ENCODE data around the gene DCK.
A peak's percentile ranks its signal among the peaks of the same experiment; 100 is the strongest.
"Not testable (repeated sequence)": the region's sequence is repeated elsewhere in the genome, so short reads cannot be mapped to it uniquely, and the experiment has no call there.

DCK gene

DNA sequence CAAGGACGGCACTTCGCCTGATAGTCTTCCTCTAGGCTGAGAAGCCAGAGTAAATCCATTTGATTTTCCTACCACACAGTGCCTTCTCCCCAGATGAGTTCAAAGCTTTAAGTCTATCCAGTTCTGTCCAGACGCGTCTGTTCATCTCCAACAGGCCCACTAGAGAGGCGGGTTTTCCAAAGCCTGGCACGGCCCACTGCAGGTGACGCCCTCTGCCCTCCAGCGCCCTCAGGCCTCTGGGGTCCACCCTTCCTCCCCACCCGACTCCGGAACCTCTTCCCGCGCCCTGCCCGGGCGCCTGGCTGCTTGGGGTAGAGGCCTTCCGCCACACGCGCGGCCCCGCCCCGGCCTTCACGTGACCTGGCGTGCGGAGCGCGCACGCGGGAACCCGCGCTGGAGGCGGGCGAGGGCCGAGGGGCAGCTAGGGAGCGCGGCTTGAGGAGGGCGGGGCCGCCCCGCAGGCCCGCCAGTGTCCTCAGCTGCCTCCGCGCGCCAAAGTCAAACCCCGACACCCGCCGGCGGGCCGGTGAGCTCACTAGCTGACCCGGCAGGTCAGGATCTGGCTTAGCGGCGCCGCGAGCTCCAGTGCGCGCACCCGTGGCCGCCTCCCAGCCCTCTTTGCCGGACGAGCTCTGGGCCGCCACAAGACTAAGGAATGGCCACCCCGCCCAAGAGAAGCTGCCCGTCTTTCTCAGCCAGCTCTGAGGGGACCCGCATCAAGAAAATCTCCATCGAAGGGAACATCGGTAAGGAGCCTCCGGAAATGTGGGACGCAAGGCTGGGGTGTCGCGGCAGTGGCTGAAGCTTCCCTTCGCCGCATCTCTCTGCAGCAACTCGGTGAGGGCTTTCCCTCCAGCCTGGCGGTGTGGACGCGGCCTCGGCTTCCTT, at the start of gene DCK:
TSS of gene DCK (plus strand) at position 469 of the 888 bp plus-strand sequence. CDS start at position 656, 187 bp downstream.
- DNase-seq: peak; percentile 86

- no peak for DNase-seq
These were observed 48.4 kb upstream of the DCK start for GRCh38 chr4:70945046-70945445.

- DNase-seq: no peak
These were observed 47.9 kb upstream of the DCK start for GRCh38 chr4:70945452-70946055.

DNA sequence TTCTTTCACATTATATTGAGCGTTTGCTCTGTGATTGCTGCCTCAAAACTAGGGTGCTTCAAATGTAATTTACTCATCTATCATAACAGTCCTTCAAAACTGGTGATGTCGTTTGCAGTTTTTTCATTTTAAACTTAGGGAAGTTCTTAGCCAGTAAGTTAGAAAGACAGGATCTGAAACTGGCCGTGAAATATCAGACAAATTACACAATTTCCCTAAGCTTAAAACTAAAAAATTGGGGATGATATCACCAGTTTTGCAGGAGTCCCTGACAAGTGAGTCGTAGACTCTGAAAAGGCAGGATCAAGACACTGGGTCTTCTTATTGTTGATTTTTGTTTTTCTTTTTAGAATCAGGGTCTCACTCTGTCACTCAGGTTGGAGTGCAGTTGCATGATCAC, 46.5 kb upstream of the DCK start:
- DNase-seq: no peak

GRCh38 chr4:70948665-70949260, 44.7 kb upstream of the DCK start:
- no peak for DNase-seq

DNA sequence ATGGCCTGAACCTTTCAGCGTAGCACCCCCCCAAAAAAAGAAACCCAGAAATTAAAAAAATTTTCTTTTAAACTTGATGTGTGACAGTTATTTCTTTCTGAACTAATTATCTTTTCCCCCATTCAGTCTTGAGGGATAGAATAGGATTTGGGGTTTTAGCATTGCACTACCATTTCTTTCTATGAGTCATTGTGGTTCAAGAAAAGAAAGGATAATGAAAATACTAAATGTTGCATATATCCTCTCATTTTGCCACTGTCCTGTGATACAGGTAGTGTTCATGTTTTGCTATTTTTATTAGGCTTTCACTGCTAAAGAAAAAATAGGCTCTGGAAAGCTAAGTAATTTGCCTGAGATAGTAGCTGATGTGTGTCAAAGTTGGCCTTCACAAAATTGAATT, 39.4 kb upstream of the DCK start:
- DNase-seq: no peak

- no peak for DNase-seq
These were observed 36.8 kb upstream of the DCK start for GRCh38 chr4:70956549-70957210.

GRCh38 chr4:70958681-70959080, 34.8 kb upstream of the DCK start:
- no peak for DNase-seq

- no peak for DNase-seq
These were observed 24.4 kb upstream of the DCK start for GRCh38 chr4:70969076-70969475.

DNA sequence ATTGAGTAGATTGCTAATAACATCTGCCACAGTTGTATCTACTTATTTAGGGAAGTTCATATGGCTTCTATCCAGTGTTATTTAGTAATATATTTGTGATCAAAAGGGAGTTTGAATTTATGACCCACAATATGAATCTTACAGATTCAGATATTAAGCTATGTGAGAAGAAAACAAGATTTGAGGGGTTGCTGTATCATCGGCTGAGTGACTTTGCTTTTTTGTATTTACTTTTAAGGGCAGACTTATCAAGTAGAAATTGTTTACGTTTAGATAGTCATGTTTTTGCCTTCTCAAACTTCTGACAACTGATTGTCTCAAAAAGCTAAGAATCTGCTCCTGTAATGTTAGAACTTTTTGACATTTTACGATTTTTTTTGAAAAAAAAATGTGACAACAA, 17.2 kb upstream of the DCK start:
- no peak for DNase-seq

DNA sequence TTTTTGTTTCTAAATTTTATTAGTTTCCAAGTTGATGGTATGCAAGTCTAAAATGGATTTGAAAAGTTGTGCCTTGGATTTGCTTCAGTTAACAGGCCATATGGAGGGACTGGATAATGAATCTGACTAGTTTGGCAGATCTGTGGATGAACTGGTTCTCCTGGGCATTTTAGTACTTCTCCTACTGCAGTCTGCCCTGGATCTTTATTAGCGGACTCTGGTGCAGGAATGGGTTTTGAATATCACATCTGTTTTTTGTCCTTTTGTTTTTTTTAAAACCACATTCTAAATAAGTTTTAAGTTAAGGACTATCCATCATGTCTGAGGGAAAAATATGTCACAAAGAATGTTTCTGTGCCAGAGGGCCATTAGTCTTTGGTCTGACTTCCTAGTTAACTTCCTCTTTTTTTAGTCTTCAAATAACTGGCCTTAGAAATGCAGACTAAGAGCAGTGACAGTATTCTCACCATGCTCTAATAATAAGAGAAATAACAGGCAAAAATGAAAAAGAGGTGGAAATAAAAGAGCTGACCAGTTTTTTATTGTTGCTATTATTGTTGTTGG, 13.9 kb upstream of the DCK start:
- no peak for DNase-seq

GRCh38 chr4:70980196-70980595, 13.3 kb upstream of the DCK start:
- DNase-seq: no peak

DNA sequence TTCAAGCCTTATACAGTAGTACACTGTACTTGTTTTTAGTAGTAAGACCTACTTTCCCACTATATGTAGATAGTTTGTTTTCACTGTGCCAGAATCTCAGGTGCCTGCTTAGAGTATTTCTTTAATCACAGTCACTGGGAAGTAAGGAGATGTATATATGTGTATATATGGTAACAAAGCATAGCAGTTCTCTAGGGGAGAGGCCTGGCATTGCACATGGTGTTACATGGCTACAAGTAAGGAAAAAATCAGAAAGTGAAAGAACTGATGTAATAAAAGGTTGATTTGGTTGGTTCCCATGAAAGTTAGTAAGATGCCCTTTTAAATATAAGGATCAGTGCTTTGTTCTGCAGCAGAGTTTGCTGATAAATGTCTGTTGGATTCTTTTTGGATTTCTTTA, 9.3 kb upstream of the DCK start:
- no peak for DNase-seq

- DNase-seq: no peak
These were observed 8.9 kb upstream of the DCK start for GRCh38 chr4:70984589-70984988.

DNA sequence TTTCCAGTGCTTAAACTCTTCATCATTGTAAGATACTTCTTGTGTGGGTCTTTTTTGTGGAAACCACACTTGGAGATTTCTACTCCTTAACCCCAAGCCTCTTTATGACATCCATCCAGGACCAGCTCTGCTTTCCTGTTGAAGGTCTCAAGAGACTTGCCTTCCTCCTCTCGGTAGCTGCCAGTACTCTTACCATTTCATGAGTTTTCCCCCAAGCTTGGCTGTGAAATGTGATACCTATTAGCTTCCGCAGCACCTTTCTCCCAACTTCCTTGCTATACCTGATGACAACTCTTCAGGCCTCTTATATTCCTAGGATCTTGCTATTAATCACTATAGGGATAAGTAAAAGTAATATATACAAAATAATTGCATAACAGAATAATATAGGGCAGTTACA, 1.9 kb upstream of the DCK start:
- no peak for DNase-seq

- no peak for DNase-seq
These were observed 1.0 kb upstream of the DCK start for GRCh38 chr4:70992391-70992881.

DNA sequence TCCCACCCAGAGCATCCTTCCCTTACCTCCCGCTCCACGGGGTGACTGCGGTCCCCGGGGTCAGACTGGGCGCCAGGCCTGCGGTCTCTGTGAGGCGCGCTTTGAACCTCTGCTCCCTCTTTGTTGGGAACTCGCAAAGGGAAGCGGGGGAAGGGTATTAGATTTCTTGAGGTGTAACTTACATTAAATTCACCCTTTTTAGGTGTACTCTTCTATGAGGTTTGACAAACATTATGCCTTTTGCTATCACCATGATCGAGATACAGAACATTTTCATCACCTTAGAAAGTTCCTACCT, 569 bp downstream of the DCK start:
- no peak for DNase-seq

DNA sequence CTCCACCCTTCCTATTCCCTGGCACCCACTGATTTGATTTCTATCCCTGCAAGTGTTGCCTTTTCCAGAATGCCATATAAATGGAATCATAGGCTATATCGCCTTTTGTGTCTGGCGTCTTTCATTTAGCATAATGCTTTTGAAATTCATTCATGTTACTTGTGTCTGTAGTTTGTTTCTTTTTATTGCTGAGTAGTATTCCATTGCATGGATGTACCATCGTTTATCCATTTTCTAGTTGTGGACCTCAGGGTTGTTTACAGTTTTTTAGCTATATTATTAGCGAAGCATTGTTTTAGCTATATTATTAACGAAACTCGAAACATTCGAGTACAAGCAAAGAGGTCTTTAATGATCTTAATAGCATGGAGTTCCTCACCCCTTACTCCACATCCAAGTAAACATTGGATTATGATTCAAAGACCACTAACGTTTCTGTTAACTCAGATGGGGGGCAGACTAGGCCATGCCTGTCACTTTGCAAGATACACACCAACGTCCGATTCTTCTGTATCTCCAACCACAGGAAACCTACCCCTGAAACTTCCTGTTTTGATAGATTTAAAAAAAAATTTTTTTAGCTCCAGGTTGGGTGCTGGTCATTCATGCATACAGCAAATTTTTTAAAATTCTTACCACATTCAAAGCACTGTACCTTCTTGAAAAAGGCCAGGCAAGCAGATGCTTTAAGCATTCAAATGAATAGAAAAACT, 1.1 kb downstream of the DCK start:
- DNase-seq: no peak

GRCh38 chr4:70996018-70996360, 2.5 kb downstream of the DCK start:
- no peak for DNase-seq

GRCh38 chr4:70997036-70997435, 3.6 kb downstream of the DCK start:
- DNase-seq: no peak

DNA sequence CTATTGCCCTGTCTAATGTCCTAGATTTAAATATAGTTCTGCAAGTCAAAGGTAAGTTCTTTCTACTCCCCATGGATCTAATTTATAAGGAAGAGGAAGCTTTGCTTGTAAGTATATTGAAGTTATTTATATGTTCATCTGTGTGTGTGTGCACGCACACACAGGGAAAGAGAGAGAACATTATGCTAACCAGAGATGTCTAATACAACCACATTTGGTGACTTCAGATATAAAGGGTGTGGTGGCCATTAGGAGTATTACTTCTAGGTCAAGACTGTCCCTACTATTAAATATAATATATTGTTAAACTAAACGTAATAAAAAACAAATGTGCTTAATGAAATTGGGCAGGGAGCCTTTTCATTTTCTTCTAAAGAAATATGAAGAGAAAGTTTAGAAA, 4.1 kb downstream of the DCK start:
- no peak for DNase-seq

GRCh38 chr4:70999639-71000038, 6.2 kb downstream of the DCK start:
- DNase-seq: not testable (repeated sequence)

DNA sequence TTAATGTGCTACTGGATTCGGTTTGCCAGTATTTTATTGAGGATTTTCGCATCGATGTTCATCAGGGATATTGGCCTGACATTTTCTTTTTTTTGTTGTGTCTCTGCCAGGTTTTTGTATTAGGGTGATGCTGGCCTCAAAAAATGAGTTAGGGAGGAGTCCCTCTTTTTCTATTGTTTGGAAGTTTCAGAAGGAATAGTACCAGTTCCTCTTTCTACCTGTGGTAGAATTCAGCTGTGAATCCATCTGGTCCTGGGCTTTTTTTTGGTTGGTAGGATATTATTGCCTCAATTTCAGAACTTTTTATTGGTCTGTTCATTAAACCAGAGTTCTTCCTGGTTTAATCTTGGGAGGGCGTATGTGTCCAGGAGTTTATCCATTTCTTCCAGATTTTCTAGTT, 7.9 kb downstream of the DCK start:
- not testable (repeated sequence) for DNase-seq
